ENCODE results near the gene AGTRAP.

The AGTRAP gene

GRCh38 chr1:11701981-11702803 is 33.7 kb upstream of the AGTRAP start:
- TF ChIP-seq, protein P1, sequence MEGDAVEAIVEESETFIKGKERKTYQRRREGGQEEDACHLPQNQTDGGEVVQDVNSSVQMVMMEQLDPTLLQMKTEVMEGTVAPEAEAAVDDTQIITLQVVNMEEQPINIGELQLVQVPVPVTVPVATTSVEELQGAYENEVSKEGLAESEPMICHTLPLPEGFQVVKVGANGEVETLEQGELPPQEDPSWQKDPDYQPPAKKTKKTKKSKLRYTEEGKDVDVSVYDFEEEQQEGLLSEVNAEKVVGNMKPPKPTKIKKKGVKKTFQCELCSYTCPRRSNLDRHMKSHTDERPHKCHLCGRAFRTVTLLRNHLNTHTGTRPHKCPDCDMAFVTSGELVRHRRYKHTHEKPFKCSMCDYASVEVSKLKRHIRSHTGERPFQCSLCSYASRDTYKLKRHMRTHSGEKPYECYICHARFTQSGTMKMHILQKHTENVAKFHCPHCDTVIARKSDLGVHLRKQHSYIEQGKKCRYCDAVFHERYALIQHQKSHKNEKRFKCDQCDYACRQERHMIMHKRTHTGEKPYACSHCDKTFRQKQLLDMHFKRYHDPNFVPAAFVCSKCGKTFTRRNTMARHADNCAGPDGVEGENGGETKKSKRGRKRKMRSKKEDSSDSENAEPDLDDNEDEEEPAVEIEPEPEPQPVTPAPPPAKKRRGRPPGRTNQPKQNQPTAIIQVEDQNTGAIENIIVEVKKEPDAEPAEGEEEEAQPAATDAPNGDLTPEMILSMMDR (IDR thresholded peaks at IDR 0.05; ENCODE audit: insufficient read depth, missing control alignments) = no peak
- DNase-seq (ENCODE audit: insufficient read length, low spot score) (no peak), FAIRE-seq (no peak)

GRCh38 chr1:11703357-11704193 is 32.4 kb upstream of the AGTRAP start:
- TF ChIP-seq, protein P1 (IDR thresholded peaks at IDR 0.05; ENCODE audit: insufficient read depth, missing control alignments) = no peak
- FAIRE-seq (no peak), DNase-seq (ENCODE audit: insufficient read length, low spot score) (no peak)

GRCh38 chr1:11704194-11704529 is 31.8 kb upstream of the AGTRAP start:
- FAIRE-seq (no peak), DNase-seq (ENCODE audit: insufficient read length, low spot score) (no peak)
- TF ChIP-seq, protein P1 (IDR thresholded peaks at IDR 0.05; ENCODE audit: insufficient read depth, missing control alignments) = no peak

DNA sequence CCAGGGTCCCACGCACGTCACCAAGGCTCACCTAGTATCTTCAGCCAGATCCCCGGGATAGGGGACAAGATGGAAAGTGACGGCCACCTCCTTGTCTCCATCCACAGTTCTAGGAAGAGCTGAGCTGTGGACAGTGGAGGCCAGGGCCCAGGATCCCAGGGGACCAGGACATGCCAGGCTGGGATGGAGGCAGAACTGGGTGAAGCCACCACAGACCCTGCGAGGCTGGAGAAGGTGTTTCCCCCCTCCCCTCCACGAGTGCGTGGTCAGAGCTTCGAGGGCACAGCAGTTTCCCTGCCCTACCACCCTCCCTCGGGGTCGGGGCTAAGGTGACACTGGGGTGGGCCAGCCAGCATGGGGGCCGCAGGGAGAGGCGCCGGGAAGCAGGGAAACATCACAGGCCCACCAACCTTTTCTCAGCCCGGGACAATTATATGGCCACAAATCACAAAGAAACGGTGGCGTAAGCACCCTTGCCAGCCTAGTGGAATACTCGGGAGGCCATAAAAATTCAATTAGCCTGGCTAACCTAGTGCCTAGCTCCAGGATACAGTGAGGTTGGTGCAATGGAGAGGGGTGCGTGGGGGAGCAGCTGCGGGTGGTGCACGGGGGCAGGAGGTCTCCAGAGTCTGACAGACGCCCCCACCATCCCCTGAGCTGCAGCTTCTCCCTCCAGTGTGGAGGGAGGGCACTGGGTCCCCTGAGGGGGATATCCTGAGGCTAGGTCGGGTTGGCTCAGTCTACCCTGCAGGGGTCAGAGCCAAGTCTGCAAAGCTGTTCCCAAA is 31.1 kb upstream of the AGTRAP start:
- DNase-seq (ENCODE audit: insufficient read length, low spot score) (no peak), FAIRE-seq (no peak)
- TF ChIP-seq, protein P1 (IDR thresholded peaks at IDR 0.05; ENCODE audit: insufficient read depth, missing control alignments) = no peak

DNA sequence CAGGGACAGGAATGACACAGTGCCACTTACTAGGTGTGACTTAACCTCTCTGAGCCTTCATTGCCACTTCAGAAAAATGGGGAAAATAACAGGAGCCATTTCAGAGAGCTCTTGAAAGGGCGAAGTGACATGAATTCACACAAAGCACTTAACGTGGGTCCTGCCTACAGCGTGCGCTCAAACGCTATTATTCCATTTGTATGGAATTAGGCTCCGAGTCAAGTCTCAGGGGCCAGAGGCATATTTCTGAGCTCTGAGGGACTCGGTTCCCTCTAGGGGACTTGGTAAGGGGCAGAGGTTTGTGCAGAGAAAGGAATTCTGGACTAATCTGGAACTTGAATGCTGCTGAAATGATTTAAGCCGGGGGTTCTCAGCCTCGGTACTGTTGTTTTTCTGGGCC is 30.3 kb upstream of the AGTRAP start:
- no peak for FAIRE-seq
- no peak for DNase-seq (ENCODE audit: insufficient read length, low spot score)
- TF ChIP-seq, protein P1 (IDR thresholded peaks at IDR 0.05; ENCODE audit: insufficient read depth, missing control alignments) = no peak

DNA sequence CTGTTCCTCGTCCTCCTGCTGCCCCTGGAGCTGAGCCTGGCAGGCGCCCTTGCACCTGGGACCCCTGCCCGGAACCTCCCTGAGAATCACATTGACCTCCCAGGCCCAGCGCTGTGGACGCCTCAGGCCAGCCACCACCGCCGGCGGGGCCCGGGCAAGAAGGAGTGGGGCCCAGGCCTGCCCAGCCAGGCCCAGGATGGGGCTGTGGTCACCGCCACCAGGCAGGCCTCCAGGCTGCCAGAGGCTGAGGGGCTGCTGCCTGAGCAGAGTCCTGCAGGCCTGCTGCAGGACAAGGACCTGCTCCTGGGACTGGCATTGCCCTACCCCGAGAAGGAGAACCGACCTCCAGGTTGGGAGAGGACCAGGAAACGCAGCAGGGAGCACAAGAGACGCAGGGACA is 29.6 kb upstream of the AGTRAP start:
- no peak for FAIRE-seq
- TF ChIP-seq, protein P1 (IDR thresholded peaks at IDR 0.05; ENCODE audit: insufficient read depth, missing control alignments) = no peak

More for the DNA sequence above, 29.6 kb upstream of the AGTRAP start:
- DNase-seq (ENCODE audit: insufficient read length, low spot score) = no peak
